GM06990 (cell line): Measurements from ENCODE around the gene PPP2R1A.
"Not testable (repeated sequence)": the region's sequence is repeated elsewhere in the genome, so short reads cannot be mapped to it uniquely, and the experiment has no call there.

Experiments
- DNase-seq: peaks from one replicate; pipeline ENCODE4 v3.0.0-alpha.2; 2011; ENCODE audit not compliant: insufficient read length; ENCODE audit errors: extremely low read depth
- H3K27me3 ChIP-seq: replicated peaks from 2 replicates; pipeline ENCODE4 v1.6.0; 2011; ENCODE audit warnings: low read length; ENCODE audit not compliant: control insufficient read depth, insufficient read depth
- H3K36me3 ChIP-seq: 2 replicates; pipeline ENCODE4 v1.5.1; 2011; ENCODE audit warnings: low read length; ENCODE audit not compliant: control insufficient read depth, insufficient read depth
- H3K4me3 ChIP-seq: replicated peaks from 2 replicates; pipeline ENCODE4 v1.5.1; 2011; ENCODE audit warnings: low read depth, mild to moderate bottlenecking, control low read depth, low read length
- TF ChIP-seq, protein P1 (sequence below): IDR thresholded peaks from 2 replicates; pipeline ENCODE4 v1.5.1; 2011; ENCODE audit warnings: low read length, control low read depth, mild to moderate bottlenecking, inconsistent platforms; ENCODE audit not compliant: insufficient read depth, poor library complexity, severe bottlenecking

PPP2R1A gene

DNA sequence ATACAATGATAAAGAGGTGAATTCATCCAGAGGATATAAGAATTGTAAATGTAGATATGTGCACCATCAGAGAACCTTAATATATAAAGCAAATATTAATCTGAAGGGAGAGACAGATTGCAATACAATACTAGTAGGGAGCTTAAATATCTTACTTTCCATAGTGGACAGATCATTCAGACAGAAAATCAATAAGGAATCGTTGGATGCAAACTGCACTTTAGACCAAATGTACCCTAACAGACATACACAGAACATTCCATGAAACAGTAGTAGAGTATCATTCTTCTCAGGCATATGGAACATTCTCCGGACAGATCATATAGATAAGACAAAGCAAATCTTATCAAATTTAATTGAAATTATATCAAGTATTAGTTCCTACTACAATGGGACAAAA is 44.6 kb downstream of the PPP2R1A start:
- Histone ChIP-seq H3K36me3 (0 out of 2 replicates have a peak, but pooled peaks cover 1% of the 10 kb centered on the region), H3K4me3 (no peak overlapping the region)
- TF ChIP-seq, protein P1, sequence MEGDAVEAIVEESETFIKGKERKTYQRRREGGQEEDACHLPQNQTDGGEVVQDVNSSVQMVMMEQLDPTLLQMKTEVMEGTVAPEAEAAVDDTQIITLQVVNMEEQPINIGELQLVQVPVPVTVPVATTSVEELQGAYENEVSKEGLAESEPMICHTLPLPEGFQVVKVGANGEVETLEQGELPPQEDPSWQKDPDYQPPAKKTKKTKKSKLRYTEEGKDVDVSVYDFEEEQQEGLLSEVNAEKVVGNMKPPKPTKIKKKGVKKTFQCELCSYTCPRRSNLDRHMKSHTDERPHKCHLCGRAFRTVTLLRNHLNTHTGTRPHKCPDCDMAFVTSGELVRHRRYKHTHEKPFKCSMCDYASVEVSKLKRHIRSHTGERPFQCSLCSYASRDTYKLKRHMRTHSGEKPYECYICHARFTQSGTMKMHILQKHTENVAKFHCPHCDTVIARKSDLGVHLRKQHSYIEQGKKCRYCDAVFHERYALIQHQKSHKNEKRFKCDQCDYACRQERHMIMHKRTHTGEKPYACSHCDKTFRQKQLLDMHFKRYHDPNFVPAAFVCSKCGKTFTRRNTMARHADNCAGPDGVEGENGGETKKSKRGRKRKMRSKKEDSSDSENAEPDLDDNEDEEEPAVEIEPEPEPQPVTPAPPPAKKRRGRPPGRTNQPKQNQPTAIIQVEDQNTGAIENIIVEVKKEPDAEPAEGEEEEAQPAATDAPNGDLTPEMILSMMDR: no peak

DNA sequence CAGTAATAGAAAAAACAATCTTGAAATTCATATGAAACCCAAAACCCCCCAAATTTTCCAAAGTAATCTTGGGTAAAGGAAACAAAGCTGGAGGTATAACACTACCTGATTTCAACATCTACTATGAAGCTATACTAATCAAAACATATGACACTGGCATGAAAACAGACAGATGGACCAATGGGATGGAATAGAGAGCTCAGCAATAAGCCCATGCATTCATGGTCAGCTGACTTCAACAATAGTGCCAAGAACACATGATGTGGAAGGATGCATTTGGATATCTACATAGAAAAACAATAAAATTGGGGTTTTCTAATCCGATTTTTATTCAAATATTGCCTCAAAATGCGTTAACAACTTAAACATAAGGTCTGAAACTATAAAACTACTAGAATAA is 47.3 kb downstream of the PPP2R1A start:
- H3K36me3 ChIP-seq: no peaks in the 10 kb centered on the region
- DNase-seq: no peak
- H3K4me3 ChIP-seq: no peak overlapping the region
- TF ChIP-seq, protein P1: no peak
- no peaks in the 10 kb centered on the region for H3K27me3 ChIP-seq

More for the DNA sequence above, 44.6 kb downstream of the PPP2R1A start:
- no peaks in the 10 kb centered on the region for H3K27me3 ChIP-seq
- no peak for DNase-seq

DNA sequence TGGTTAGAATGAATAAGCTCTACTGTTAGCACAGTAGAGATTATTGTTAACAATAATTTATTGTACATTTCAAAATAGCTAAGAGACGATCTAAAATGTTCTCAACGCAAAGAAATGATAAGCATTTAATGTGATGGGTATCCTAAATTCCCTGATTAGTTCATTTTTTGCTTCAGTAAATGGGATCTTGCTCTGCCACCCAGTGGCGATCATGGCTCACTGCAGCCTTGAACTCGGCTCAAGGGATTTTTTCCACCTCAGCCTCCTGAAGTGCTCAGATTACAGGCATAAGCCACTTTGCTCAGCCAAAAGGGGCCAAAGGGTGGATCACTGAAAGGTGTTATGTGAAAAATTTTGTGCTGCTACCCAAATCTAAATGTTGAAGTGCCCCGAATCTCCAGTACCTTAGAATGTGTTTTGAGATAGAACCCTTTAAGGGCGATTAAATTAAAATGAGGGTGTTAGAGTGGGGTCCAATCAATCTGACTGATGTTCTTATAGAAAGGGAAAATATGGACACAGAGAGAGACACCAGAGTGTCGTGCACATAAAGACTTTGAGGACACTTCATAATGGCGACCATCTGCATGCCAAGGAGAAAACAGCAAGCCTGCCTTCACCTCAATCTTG is 48.0 kb downstream of the PPP2R1A start:
- Histone ChIP-seq H3K4me3 (no peak overlapping the region), H3K36me3 (no peaks in the 10 kb centered on the region), H3K27me3 (no peaks in the 10 kb centered on the region)
- TF ChIP-seq, protein P1: peak; percentile 85
- DNase-seq: peak; percentile 18

DNA sequence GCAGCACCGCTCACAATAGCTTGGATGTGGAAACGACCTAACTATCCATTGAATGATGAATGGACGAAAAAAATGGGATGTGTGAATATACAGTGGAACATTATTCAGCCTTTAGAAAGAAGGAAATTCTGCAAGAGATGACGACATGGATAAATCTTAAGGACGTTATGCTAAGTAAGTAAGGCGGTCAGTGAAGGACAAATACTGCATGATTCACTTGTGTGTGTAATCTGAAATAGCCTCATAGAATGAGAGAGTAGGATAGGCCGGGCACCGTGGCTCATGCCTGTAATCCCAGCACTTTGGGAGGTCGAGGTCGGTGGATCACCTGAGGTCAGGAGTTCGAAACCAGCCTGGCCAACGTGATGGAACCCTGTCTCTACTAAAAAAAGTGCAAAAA is 54.2 kb downstream of the PPP2R1A start:
- TF ChIP-seq, protein P1: no peak
- no peaks in the 10 kb centered on the region for H3K27me3 ChIP-seq
- no peak overlapping the region for H3K4me3 ChIP-seq
- H3K36me3 ChIP-seq: no peaks in the 10 kb centered on the region
- no peak for DNase-seq

DNA sequence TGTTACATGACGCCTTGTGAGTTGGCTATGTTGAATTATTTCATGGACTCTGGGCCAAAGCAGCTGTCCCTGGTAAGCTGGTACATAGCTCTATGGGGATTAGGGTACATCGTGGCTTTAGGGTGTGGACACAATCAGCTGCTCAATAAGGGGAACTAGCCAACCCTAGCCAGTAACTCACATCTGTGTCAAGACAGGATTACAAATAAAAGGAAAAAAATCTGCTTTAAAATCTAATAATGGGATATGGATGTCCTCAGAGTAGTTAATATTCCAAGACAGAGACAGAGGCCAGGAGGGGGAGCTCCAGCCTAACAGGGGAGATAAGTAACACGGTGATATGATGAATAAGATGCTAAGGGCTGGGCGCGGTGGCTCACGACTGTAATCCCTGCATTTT is 58.4 kb downstream of the PPP2R1A start:
- Histone ChIP-seq H3K27me3 (no peaks in the 10 kb centered on the region), H3K36me3 (no peaks in the 10 kb centered on the region), H3K4me3 (no peak overlapping the region)
- DNase-seq: no peak
- TF ChIP-seq, protein P1: peak; percentile 33

DNA sequence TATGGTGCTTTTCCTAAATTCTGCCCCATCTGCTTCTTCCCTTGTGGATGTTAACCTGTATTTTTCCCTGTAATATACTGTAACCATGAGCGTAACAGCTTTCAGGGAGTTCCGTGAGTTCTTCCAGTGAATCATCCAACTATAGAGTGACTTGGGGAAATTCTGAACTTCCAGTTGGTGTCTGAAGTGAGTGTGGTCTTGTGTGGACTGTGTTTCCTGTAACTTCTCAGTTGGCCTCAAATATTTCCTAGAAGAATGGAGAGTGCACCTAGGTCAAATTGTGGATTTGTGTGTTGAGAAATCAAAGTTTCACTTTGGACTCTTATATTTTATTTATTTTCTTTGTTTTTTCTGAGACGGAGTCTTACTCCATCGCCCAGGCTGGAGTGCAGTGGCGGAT is 68.6 kb downstream of the PPP2R1A start:
- no peak for DNase-seq
- TF ChIP-seq, protein P1: no peak
- H3K36me3 ChIP-seq: no peaks in the 10 kb centered on the region
- H3K4me3 ChIP-seq: no peak overlapping the region
- H3K27me3 ChIP-seq: no peaks in the 10 kb centered on the region

DNA sequence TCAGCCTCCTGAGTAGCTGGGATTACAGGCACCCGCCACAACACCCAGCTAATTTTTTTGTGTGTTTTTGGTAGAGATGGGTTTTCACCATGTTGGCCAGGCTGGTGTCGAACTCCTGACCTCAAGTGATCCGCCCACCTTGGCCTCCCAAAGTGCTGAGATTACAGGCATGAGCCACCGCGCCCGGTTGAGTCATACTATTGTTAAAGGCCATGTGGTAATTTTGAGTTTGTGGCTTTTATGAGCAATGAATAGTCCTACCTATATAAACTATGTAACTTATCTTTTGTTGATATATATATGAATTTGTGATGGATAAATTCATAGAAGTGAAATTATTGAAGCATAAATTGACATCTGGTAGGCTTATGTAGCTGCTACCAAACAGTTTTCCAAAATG is 75.7 kb downstream of the PPP2R1A start:
- not testable (repeated sequence) for DNase-seq, H3K27me3 ChIP-seq, H3K36me3 ChIP-seq, H3K4me3 ChIP-seq
